Endometrium (tissue), 2 donors: ENCODE data around the gene PIBF1.
"Not testable (repeated sequence)": the region's sequence is repeated elsewhere in the genome, so short reads cannot be mapped to it uniquely, and the experiment has no call there.

ENCODE experiments used
- FAIRE-seq: peaks from 2 replicates; lab custom pipeline; 2012; peaks lifted over from hg19 to GRCh38; lab: Jason Lieb, UNC
- donor health status: control.
- donor health status: control.

The PIBF1 gene

GRCh38 chr13:72911981-72912380 is 130.0 kb downstream of the PIBF1 start:
- FAIRE-seq, result no peak

GRCh38 chr13:72920097-72920496 is 138.2 kb downstream of the PIBF1 start:
- no peak for FAIRE-seq

- no peak for FAIRE-seq
Observed at GRCh38 chr13:72931311-72931710, 149.4 kb downstream of the PIBF1 start.

- FAIRE-seq, result peak; percentile 39
Observed at GRCh38 chr13:72932250-72932649, 150.3 kb downstream of the PIBF1 start.

GRCh38 chr13:72946267-72946666 is 164.3 kb downstream of the PIBF1 start:
- not testable (repeated sequence) for FAIRE-seq

- FAIRE-seq, result no peak
Observed at GRCh38 chr13:72952529-72953141, 170.7 kb downstream of the PIBF1 start.

GRCh38 chr13:72953391-72953965 is 171.5 kb downstream of the PIBF1 start:
- no peak for FAIRE-seq

GRCh38 chr13:72959643-72960042 is 177.7 kb downstream of the PIBF1 start:
- no peak for FAIRE-seq

- FAIRE-seq, result no peak
Observed at GRCh38 chr13:72960114-72960513, 178.2 kb downstream of the PIBF1 start.

GRCh38 chr13:72960541-72960940 is 178.6 kb downstream of the PIBF1 start:
- FAIRE-seq, result peak; percentile 83

- FAIRE-seq, result no peak
Observed at GRCh38 chr13:72963762-72964161, 181.8 kb downstream of the PIBF1 start.

GRCh38 chr13:72970301-72970880 is 188.5 kb downstream of the PIBF1 start:
- FAIRE-seq, result no peak

- no peak for FAIRE-seq
Observed at GRCh38 chr13:72970956-72971355, 189.0 kb downstream of the PIBF1 start.

GRCh38 chr13:72973234-72973633 is 191.3 kb downstream of the PIBF1 start:
- FAIRE-seq, result no peak

- no peak for FAIRE-seq
Observed at GRCh38 chr13:72983085-72983768, 201.3 kb downstream of the PIBF1 start.

- no peak for FAIRE-seq
Observed at GRCh38 chr13:72985610-72986009, 203.7 kb downstream of the PIBF1 start.

GRCh38 chr13:72986197-72986596 is 204.3 kb downstream of the PIBF1 start:
- FAIRE-seq, result no peak

GRCh38 chr13:72990953-72991352 is 209.0 kb downstream of the PIBF1 start:
- no peak for FAIRE-seq

- FAIRE-seq, result no peak
Observed at GRCh38 chr13:72998012-72998411, 216.1 kb downstream of the PIBF1 start.

GRCh38 chr13:73000027-73000674 is 218.2 kb downstream of the PIBF1 start:
- FAIRE-seq, result no peak

- FAIRE-seq, result no peak
Observed at GRCh38 chr13:73001971-73002370, 220.0 kb downstream of the PIBF1 start.

GRCh38 chr13:73011751-73012150 is 229.8 kb downstream of the PIBF1 start:
- FAIRE-seq, result no peak

GRCh38 chr13:73015805-73016204 is 233.9 kb downstream of the PIBF1 start:
- peak; percentile 54 for FAIRE-seq
